T-helper 1 cell treated with Interleukin-12 subunit alpha and Interleukin-12 subunit beta and Interleukin-4 antibody, amounts not matched to agents 30 ng/mL and 1 ng/mL, for 36 hours (primary cell): ENCODE measurements around the gene CRBN. TPM values are rescaled to one million over a fixed set of nuclear protein-coding genes. Genes with fewer than 3 reads are reported as not detected.

ENCODE experiments used
- intact Hi-C: fragments of 100-400 bp; cut with micrococcal nuclease; formaldehyde crosslinking; loops from one replicate; pipeline ENCODE4 v1.15.1; 2024
- total RNA-seq: library from RNA; stranded (reverse); gene quantifications from 2 replicates; pipeline ENCODE4 v1.2.3, GENCODE V29; 2022

Gene CRBN
- total RNA-seq, 1 donor from 2014 or later: 62.4 TPM

- intact Hi-C loops: no loop called here
These were observed 61.8 kb downstream of the CRBN start for GRCh38 chr3:3117651-3118050.

- intact Hi-C loops: no loop called here
These were observed 66.3 kb downstream of the CRBN start for GRCh38 chr3:3113042-3113709.

- intact Hi-C loops: no loop called here
These were observed 68.6 kb downstream of the CRBN start for GRCh38 chr3:3110749-3111361.

- intact Hi-C loops: no loop called here
These were observed 69.2 kb downstream of the CRBN start, which contains the start of gene IL5RA for GRCh38 chr3:3110299-3110630. Gene IL5RA, minus strand, starts transcription at chr3:3110374. Its CDS starts 5,390 bp downstream, at chr3:3104984.

GRCh38 chr3:3109407-3110298 lies 69.8 kb downstream of the CRBN start:
- intact Hi-C loops: no loop called here

- intact Hi-C loops: no loop called here
These were observed 71.6 kb downstream of the CRBN start for GRCh38 chr3:3107858-3108257.

- intact Hi-C loops: no loop called here
These were observed 72.3 kb downstream of the CRBN start for GRCh38 chr3:3107181-3107580.

GRCh38 chr3:3105815-3106214 lies 73.7 kb downstream of the CRBN start:
- intact Hi-C loops: no loop called here

GRCh38 chr3:3105246-3105645 lies 74.2 kb downstream of the CRBN start:
- intact Hi-C loops: no loop called here

GRCh38 chr3:3102751-3103150 lies 76.7 kb downstream of the CRBN start:
- intact Hi-C loops: no loop called here

- intact Hi-C loops: no loop called here
These were observed 77.6 kb downstream of the CRBN start for GRCh38 chr3:3101660-3102458.

Other genes starting within 250 kb of the CRBN start
- not detected in 2 replicates for gene IL5RA, start 69.3 kb downstream of the CRBN start, total RNA-seq
- 35.0 and 38.3 TPM in 2 replicates for gene TRNT1, start 52.8 kb downstream of the CRBN start, total RNA-seq